HG03196 (cell line): ENCODE data around the gene SOX12.

Source experiments
- ATAC-seq: cut with Tn5 transposase; IDR thresholded peaks from one replicate; pipeline ENCODE4 v1.9.1; 2021; ENCODE audit not compliant: unreplicated experiment

Gene SOX12

GRCh38 chr20:325045-325888 is at the start of gene SOX12:
Gene SOX12, plus strand, starts transcription at chr20:325552. Its CDS starts 373 bp downstream, at chr20:325925.
- ATAC-seq = peak; percentile 66

DNA sequence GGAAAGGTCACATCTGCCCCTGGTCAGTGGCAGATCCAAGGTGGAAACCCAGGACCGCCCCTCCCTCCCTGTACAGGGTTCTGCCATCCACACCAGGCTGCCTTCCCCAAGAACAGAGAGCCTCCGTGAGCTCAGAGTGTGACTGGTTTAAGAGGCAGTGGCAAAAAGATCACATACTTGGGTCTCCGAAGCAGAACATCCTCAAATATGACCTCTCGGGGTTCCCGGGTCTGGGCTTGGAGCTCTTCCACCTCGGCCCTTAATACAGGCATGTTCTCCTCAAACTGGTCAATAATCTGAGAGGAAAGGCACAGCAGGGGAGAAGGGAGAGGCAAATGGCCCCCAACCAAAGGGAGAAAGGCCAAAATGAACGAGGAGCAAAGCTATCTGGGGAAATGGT is 49.6 kb upstream of the SOX12 start:
- no peak for ATAC-seq

- ATAC-seq = no peak
Measured at GRCh38 chr20:276620-277495, 48.5 kb upstream of the SOX12 start.

DNA sequence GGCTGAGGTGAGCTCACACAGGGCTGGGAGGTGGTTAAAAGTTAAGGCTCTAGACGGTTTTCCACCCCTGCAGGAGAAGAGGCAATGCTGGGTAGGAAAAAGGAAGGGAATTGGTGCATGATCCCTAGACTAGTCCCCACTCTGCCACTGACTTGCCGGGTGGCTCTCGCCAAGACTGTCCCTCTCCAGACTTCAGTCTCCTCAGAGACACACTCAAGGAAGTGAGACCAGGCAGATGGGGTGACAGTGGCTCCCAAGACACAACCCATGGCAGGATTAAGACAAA is 47.9 kb upstream of the SOX12 start:
- no peak for ATAC-seq

DNA sequence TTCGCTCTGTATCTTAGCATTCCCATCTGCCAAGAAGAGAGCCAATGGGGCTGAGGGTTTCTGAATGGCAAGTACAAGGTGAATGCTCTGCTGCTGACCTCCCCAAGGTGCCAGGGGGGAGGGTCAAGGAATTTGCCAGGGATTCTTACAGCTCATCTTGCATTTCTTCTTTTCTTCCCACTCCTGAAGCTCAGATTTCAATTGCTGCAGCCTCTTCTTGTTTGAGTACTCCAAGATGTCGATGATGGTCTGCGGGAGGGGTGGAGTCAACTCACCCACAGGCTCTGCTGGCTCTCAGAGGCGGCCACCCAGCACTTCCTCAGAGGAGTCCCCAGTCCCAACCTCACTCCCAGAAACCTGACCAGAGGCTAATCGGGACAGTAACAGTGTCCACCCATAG is 47.2 kb upstream of the SOX12 start:
- ATAC-seq = no peak

DNA sequence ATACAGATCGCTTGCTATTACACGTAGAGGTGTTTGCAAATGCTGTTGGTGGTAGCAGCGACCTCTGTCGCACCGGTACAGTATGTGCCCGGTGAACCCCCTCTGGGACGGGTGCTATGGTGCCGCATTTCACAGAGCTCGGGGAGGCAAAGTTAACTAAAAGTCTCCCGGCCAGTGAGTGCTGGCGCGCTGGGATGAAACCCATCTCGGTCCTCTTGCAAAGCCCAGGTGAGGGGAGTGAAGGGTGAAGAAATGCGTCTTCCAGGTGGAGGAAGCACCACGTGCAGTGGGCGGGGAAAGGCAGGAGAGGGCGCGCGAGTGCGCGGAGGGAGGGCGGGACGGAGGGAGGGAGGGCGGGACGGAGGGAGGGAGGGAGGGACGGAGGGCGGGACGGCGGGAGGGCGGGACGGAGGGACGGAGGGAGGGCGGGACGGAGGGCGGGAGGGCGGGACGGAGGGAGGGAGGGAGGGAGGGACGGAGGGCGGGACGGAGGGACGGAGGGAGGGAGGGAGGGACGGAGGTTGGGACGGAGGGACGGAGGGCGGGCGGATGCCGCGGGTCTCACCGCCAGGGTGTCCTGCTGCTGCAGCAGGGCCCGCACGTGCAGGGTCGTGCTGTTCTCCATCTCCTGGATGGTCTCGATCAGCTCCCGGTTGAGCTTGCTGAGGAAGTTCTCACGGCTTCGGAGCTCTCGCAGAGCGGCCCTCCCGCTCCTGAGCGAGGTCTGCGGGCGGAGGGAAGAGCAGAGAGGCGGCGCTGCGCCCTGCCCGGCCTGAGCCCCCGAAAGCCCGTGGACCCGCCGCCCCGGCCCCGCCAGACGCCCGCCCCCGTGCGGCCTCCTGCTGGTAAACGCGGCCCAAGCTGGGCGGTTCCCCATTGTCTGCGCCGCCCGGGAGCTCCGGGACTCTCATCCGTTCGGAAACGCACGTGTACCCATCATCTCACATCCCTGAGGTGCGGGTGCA is 46.5 kb upstream of the SOX12 start:
- ATAC-seq = no peak

GRCh38 chr20:284172-284571 is 41.2 kb upstream of the SOX12 start:
- ATAC-seq = no peak

DNA sequence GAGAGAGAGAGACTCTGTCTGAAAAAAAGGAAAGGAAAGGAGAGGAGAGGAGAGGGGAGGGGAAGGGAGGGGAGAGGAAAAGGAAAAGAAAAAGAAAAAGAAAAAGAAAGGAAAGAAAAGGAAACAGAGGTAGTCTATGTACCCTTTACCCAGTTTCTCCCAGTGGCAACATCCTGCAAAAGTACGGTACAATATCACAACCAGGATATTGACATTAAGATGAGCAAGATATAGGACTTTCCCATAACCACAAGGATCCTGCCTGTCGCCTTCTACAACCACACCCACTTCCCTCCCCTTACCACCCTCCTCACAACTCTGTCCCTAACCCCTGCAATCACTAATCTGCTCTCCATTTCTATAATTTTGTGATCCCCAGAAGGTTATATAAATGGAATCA is 38.8 kb upstream of the SOX12 start:
- no peak for ATAC-seq

DNA sequence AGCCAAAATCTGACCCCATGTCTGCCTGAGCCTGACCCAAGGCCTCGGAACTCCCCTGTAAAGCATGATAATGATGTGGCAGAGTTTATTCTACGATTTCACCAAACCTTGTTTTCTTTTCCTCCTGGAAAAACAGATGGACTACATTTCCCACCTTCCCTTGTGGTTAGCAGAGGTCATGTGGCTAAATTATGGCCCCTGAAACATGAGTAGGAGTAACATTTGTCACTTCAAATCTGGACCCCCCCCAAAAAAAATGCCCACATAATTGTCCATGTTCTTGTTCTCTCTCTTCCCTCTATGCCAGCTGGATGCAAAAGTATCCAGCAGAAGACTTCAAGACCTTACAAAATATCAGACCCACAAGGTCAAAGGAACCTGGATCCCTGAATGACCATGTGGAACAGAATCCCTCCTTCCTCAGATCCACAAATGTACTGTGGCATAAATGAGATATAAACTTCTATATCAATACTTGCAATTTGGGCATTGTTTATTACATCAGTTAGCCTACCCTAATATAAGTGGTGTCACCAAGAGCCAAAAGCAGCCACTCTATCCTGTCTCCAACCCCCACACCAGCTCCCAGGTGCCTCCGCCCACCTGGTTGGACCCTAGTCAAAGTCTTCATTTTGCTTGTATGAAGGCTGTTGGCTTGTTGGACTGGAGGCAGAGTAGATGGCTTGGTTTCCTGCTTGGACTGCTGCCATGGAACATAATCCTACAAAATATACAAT is 36.2 kb upstream of the SOX12 start:
- ATAC-seq = no peak

DNA sequence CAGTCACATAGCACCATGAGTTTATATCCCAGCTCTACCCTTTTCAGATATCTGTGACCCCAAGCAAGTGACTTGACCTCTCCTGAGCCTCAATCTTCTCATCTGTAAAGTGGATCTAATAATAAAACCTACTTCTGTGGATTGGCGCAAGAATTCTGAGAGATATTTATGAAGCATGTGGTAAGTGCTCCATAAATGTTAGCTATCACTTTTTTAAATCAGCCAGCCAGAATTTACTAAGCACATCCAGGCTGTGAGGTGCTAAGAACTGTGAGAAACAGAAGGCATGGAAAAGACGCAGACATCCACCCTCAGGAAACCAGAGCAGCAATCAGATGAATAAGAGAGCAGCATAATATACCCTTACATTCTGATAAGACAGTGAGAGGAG is 35.7 kb upstream of the SOX12 start:
- ATAC-seq = no peak

DNA sequence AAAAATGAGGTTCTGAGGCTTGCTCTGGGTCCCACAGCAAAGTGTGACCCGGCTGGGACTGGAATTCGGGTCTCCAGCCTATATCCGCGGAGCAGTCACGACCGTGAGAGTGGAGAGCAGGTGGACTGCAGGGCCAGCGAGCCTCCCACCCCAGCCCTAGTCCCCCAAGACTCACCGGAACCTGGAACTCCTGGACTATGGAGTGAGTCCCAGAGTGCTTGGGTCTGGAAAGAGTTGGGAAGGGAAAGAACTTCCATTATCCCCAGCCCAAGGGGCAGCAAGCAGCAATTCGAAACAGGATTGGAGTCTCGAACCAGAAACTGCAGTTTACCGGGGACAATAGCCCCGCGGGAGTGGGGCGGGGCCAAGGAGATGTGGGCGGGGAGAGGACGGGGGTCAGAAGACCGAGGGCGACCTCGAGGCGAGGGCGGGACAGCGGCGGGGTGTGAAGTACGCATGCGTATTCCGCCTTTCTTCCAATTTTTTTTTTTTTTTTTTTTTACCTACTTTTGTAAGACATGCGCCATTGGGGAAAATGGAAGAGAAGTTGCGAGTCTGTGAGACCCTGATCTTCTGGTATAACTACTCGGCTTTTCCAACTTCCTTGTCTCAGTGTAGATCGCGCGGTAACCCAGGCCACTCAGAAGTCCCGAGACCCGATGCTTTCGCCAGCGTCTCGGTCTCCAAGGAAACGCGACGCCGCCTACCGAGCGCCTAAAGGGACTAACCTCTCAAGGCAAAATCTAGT is 35.1 kb upstream of the SOX12 start, which contains the start of gene C20orf96:
Gene C20orf96, minus strand, starts transcription at position 667 of the 748 bp plus-strand sequence. Its CDS starts 140 bp downstream, at position 527.
- ATAC-seq = peak; percentile 78

GRCh38 chr20:294602-295001 is 30.8 kb upstream of the SOX12 start:
- ATAC-seq = no peak

DNA sequence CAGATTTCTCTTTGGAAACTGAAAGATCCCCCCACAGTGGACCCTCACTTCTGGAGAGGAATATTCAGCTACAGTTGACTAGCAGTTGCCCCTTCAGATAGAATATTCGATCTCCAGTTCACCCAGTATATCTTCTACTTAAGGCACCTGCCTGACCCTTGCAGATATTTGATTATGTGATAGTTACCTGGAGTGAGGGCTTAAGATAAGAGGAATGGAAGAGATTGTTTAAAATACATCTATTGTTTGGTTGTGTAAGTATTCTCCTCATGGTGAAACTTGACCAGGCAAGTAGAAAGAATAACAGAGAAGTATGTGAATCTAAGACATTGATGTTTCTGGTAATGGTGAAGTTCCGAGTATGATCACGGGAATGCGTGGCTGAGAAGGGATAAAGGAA is 29.5 kb upstream of the SOX12 start:
- ATAC-seq = no peak

DNA sequence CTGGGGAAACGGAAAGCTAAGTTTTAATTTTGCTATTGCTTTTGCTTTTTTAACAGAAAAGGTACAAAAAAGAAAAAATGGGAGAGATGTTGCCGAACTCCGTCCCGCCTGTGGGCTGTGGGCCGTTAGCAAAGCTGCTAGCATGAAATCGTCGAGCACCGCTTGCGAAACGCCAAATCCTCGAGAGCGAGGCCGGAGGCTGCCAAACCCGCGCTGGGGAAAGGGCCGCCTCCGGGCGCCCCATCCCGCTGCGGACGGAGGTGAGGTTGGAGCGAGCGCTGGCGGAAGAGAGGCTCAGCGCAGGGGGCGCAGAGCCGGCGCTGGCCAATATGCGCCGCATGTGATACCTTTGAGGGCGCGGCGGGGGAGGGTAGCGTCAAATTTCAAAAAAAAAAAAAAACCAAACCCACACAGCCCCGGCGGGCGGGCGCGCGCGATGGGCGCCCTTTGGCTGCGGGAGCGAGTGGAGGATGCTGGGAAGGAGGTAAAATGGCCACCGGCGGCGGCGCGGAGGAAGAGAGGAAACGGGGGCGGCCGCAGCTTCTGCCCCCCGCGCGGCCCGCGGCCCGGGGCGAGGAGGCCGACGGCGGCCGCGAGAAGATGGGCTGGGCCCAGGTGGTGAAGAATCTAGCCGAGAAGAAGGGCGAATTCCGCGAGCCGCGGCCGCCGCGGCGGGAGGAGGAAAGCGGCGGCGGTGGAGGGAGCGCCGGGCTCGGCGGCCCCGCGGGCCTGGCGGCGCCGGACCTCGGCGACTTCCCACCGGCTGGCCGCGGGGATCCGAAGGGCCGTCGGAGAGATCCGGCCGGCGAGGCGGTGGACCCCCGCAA is 28.0 kb upstream of the SOX12 start, which contains the start of gene ZCCHC3:
Gene ZCCHC3, plus strand, starts transcription at position 473 of the 827 bp plus-strand sequence. Its CDS starts 17 bp downstream, at position 490.
- peak; percentile 77 for ATAC-seq

DNA sequence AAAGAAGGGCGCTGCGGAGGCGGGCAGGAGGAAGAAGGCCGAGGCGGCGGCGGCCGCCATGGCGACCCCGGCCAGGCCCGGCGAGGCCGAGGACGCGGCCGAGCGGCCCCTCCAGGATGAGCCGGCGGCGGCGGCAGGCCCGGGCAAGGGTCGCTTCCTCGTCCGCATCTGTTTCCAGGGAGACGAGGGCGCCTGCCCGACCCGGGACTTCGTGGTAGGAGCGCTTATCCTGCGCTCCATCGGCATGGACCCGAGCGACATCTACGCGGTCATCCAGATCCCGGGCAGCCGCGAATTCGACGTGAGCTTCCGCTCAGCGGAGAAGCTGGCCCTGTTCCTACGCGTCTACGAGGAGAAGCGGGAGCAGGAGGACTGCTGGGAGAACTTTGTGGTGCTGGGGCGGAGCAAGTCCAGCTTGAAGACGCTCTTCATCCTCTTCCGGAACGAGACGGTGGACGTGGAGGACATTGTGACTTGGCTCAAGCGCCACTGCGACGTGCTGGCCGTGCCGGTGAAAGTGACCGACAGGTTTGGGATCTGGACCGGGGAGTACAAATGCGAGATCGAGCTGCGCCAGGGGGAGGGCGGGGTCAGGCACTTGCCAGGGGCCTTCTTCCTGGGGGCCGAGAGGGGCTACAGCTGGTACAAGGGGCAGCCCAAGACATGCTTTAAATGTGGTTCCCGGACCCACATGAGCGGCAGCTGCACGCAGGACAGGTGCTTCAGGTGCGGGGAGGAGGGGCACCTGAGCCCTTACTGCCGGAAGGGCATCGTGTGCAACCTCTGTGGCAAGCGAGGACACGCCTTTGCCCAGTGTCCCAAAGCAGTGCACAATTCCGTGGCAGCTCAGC is 27.2 kb upstream of the SOX12 start:
- peak; percentile 17 for ATAC-seq

GRCh38 chr20:298776-299391 is 26.5 kb upstream of the SOX12 start:
- ATAC-seq = no peak

DNA sequence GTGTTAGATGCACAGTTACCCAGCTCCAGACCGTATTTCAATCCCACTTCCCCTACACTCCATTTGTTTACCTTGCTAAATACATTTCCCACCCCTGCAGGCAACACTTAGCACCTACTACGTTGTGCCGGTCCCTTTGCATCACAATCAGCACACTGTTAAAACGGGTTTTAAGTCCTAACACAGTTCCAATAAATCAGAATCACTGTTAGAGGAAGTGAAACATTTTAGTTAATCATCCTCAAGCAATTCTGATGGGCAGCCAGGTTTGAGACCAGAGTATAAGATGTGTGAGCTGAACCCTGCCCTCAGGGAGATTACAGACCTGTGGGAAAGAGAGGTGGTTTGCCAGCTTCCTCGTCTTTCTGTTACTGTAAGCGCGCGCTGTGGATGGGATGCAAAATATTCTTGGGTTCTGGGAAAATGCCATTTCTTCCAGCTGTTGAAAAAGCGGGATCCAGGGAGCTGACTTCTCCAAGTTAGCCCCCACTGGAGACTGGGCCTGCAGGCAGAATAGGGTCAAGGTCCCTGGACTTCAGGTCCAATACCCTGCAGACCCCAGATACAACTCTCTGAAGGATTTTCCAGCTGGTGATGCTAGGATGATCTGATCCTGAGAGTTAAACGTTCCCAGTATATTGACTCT is 24.9 kb upstream of the SOX12 start:
- no peak for ATAC-seq
